Anterior cingulate cortex (tissue), 58 donors: ENCODE results near the gene KDM4B.
A peak's percentile ranks its signal among the peaks of the same experiment; 100 is the strongest.

Experiments
- DNase-seq, 58 donors: peaks; one replicate each; lab custom pipeline; 2025; lab: John Stamatoyannopoulos, UW

KDM4B gene

DNA sequence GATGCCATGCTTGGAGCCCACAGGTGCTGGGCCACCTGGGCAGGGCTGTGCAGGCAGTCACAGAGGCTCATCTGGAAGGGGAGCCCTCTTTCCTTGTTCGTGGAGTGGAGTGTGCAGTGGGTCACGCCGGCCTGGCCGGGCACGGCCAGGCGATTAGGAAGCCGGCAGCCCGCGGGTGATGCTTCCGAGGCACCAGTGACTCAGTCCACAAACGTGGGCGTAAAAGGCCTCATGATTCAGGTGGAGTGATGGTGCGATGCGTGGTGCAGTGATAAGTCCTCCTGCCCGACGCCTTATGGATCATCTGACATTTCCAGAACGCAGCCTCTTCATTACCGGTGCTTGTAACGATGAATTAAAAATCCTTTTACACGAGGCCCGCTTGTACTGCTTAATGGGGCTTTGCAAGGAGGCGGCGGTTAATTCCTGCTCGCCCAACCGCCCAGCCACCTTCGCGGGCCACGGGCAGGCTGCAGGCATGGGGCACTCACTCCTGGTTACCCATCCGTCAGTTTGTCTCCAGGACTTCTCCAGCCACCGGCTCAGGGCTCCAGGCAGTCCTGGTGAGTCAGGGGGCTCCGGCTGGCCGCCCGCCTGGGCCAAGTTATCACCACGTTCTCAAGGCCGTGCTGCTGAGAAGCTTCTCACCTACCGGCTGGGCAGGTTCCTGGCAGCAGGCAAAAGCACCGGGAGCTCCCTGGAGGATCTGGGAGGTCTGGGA lies 172.4 kb downstream of the KDM4B start:
- DNase-seq: peak in 6 of 58 donors; percentile 16 to 45 (median 20)

GRCh38 chr19:5141850-5142724 lies 173.2 kb downstream of the KDM4B start:
- no peak for DNase-seq

GRCh38 chr19:5142725-5143097 lies 173.8 kb downstream of the KDM4B start:
- no peak for DNase-seq

GRCh38 chr19:5143471-5144411 lies 174.8 kb downstream of the KDM4B start:
- no peak for DNase-seq

GRCh38 chr19:5144545-5145179 lies 175.7 kb downstream of the KDM4B start:
- DNase-seq: no peak

DNA sequence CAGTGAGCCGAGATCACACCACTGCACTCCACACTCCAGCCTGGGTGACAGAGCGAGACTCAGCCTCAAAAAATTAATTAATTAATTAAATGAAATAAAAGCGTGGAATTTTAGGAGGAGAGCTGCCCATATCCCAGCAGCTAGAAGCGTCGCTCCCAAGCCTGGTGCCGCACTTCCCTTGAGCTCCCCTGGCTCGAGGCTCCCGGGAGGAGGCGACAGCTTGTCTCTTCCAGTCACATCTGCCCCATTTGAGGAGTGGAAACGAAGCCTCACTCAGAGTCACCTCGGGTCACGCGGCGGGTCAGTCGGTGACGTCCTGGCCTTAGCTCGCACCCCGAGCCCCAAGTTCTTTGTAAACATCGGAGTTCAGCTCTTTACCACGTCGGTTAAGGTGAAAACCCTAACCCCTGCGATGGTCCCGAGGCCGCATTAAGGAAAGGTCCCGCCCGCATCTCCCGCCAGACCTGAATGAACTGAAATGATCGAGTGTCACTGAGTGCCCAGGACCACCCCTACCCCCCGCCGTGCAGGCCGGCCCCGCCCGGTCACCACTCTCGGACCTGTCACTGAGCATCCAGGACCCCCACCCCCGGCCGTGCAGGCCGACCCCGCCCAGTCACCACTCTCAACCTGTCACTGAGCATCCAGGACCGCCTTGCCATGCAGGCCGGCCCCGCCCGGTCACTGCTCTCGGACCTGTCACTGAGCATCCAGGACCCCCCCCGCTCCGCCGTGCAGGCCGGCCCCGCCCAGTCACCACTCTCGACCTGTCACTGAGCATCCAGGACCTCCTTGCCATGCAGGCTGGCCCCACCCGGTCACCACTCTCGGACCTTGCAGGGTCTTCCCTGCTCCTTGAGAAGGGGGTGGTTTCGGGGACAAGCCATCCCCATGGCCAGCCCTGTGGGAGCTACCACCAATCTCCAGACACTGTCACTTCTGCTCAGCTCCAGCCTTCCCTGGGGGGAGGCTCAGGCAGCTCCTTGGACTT lies 176.9 kb downstream of the KDM4B start:
- no peak for DNase-seq

- no peak for DNase-seq
These were observed 178.4 kb downstream of the KDM4B start for GRCh38 chr19:5147074-5147977.

DNA sequence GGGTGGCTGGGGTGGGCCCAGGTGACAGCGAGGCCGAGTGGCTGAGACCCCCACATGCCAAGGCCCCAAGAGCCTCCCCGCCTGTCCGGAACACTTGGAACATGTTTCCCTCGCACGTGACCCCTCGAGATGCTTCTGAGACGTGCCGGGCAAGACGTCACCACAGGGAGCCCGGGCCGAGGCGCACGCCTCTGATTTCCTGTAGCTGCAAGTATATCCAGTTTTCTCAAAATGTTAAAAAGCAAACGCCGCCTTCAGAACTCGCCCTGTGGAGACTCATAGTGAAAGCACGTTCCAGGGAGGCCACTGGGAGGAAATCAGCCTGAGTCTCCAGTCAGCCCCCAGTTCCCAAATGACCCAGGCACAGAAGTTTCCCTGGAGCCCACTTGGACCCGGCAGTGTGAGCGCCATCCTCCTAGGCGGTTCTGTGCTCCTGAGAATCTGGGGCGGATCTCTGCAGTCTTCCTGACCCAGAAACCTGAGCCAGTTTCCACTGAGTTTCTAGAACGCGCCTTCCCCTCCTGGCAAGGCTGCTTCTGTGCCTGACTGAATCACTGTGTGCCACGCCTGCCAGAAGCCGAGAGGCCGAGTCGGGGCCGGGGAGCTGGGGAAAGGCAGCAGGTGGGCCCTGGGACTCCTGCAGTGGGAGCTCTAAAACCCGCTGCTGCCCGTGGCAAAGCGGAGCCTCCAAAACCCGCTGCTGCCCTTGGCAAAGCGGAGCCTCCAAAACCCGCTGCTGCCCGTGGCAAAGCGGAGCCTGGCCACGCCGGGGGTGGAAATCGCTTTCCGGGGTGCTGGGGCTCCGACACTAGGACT lies 179.3 kb downstream of the KDM4B start:
- DNase-seq: peak in 43 of 58 donors; percentile 6 to 73 (median 46)

DNA sequence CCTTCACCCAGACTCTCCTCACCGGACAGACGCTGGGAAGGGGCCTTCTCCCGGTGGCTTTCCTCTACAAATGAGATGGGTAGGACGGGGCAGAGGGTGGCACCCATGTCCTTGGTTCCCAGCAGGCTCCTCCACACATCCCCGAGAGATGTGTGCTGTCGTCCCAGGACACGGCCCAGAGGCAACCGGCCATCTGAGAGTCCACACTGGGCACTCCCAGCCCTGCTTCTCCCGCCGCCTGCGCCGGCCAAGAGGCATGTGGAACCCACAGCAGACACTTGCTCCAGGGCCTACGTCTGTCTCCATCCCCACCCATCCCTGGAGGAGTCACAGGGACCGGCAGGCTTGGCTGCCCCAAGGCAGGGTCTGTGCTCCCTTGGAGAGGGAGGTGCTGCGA lies 179.9 kb downstream of the KDM4B start:
- DNase-seq: no peak

DNA sequence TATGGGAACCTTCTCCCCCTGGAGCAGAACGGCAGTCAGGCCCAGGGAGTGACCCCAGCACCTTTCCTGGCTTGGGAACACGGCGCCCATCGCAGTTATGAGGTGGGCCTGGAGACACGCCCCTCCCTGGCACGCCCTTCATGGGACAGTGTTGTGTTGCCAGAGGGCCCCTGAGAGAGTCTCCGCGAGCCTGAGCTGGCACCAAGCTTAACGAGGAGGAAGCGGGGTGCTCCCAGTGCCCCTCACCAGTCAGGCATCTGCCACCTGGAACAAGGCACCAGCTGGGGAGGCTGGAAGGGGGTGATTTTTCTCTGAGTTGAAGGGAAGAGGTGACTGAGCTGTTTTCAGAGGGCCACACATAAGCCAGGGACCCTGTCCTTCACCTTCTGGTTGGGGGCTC lies 180.6 kb downstream of the KDM4B start:
- no peak for DNase-seq

DNA sequence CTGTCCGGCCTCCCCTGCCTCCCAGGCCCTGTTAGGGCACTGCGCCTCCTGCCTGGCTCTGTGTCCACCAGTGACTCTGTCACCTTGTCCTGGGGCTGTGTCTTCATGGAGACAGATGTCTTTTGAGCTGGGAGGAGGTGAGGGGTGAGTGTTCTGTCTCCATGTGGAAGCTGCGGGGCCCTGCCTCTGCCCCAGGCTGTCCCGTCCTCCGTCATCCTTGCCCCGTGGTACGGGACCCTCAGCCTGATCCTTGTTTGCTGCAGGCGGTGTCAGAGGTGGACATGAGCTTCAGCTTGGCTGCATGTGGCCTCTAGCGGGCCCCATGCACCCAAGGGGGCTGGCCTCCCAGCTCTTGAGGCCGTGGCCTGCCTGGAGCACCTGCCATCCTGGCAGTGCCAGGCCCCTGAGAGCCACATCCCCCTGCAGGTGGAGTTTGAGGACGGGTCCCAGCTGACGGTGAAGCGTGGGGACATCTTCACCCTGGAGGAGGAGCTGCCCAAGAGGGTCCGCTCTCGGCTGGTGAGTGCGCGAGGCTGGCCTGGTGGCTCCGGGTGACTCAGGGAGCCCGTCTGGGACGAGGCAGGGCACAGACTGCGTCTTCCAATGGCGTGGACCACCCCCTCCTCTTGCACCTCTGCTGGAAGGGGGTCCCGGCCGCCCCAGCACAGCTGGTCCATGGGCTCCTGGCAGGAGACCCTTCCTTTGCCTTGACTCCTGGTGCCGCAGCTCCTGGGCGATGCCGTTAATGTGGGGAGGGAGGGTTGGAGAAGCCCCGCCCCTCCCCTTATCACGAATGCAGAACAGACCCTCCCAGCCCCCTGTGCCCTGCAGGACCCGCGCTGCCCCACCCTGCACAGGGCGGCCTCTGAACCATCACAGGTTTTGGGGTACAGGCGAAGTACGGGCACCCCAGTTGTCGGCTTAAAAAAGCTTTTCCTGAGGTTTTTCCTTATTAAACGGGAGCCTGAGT lies 181.3 kb downstream of the KDM4B start:
- DNase-seq: no peak

DNA sequence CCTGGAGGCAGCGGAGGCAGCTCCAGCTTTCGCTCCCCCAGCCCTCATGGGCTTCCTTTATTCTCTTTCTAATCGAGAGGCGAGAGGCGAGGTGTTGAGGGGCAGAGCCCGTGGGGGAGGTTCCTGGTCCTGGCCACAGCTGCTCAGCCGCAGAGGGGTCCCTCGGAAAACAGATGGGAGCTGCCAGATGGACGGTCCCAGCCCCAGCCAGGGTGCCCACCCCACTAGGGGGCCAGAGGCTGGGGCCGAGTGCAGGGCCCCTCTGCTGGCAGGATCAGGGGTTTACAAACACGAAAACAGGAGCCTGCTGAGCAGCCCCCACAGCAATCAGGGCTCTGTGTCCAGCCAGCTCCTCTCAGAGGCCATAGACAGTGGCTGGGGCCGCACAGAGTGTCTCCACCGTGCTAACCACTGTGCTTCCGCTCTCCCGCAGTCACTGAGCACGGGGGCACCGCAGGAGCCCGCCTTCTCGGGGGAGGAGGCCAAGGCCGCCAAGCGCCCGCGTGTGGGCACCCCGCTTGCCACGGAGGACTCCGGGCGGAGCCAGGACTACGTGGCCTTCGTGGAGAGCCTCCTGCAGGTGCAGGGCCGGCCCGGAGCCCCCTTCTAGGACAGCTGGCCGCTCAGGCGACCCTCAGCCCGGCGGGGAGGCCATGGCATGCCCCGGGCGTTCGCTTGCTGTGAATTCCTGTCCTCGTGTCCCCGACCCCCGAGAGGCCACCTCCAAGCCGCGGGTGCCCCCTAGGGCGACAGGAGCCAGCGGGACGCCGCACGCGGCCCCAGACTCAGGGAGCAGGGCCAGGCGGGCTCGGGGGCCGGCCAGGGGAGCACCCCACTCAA lies 182.2 kb downstream of the KDM4B start:
- DNase-seq: no peak

DNA sequence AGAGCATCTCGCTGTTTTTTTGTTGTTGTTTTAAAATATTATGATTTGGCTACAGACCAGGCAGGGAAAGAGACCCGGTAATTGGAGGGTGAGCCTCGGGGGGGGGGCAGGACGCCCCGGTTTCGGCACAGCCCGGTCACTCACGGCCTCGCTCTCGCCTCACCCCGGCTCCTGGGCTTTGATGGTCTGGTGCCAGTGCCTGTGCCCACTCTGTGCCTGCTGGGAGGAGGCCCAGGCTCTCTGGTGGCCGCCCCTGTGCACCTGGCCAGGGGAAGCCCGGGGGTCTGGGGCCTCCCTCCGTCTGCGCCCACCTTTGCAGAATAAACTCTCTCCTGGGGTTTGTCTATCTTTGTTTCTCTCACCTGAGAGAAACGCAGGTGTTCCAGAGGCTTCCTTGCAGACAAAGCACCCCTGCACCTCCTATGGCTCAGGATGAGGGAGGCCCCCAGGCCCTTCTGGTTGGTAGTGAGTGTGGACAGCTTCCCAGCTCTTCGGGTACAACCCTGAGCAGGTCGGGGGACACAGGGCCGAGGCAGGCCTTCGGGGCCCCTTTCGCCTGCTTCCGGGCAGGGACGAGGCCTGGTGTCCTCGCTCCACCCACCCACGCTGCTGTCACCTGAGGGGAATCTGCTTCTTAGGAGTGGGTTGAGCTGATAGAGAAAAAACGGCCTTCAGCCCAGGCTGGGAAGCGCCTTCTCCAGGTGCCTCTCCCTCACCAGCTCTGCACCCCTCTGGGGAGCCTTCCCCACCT lies 183.3 kb downstream of the KDM4B start:
- DNase-seq: no peak
